DMS53 (cell line): Measurements from ENCODE around the gene ACTR1B.
"Not testable (repeated sequence)": the region's sequence is repeated elsewhere in the genome, so short reads cannot be mapped to it uniquely, and the experiment has no call there.

Experiments used
- DNase-seq: peaks from one replicate; lab custom pipeline; 2025; lab: John Stamatoyannopoulos, UW

Gene ACTR1B

DNA sequence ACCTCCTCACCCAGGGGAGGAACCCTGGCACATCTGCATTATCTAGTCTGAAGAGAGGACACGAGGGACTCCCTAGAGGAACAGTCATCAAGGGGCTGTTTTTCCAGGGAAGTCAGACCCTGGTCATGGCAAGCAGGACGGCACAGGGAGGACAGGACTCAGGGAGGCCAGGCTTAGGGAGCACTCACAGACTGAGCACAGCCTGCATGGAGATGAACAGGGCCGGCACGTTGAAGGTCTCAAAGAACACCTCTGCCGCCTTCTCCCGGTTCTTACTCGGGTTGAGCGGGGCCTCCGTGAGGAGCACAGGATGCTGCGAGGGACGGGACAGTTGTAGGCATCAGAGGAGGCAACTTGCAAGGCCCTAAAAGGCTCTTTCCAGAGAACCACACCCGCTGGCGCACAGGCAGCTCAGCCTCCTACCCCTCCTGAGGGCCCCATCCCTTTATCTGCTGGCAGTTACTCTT, 5.1 kb downstream of the ACTR1B start:
- DNase-seq, result no peak

DNA sequence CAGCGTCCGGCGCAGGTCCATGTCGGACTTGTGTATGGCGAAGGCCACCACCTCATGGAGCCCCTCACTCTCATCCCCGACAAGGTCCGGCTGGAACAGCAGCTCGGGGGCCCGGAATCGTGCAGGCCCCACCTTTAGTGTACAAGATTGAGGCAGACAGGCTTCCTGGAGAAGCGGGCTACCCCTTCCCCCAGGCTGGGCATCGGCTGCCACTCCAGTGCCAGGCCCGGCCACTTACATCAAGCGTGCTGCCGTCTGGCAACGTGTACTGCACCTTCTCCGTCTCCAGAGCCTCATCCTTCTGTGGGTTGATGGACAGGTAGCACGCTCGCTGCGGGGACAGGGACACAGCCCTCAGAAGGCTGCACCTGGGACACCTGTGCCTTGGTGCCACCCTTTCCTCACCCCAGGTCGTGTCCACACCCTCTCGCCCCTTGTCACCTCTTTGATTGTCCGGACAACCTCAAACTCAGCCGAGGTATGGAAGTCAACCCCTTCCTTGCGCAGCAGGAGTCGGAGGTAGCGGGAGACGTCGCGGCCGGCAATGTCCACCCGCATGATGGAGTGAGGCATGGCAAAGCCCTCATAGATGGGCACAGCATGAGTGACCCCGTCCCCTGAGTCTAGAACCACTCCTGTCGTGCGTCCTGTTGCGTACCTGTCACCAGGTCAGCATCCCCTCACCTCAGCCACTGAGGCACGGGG, 5.7 kb downstream of the ACTR1B start:
- no peak for DNase-seq

DNA sequence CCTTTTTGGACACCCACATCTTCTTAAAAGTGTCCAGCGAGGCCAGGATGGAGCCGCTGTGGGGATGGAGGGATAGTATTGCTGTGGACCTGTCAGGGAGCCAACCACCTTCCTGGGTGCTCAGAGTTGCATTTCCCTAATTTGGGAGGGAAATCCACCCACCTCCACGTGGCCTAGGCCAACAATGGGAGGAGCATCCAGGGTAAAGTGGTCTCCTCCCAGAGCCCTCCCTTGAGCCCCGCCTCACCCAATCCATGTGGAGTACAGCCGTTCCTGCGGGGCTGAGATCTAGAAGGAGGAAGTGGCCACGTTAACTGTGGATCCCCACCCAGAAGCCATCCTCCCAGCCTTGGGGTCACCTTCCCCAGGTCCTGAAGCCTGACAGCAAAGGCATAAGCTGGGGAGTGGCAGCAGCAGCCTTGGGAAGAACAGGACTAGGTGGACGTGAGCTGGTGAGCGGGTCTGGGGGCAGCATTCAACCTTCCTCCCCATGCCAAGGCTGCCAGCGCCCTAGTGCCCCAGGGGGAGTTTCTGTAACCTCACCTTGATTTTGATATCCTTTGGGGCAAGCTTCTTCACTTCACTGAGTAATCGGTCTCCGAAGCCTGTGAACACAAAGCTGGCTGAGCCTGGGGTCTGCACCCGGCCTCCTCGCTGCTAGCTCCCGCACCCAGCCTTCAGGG, 6.8 kb downstream of the ACTR1B start:
- no peak for DNase-seq

DNA sequence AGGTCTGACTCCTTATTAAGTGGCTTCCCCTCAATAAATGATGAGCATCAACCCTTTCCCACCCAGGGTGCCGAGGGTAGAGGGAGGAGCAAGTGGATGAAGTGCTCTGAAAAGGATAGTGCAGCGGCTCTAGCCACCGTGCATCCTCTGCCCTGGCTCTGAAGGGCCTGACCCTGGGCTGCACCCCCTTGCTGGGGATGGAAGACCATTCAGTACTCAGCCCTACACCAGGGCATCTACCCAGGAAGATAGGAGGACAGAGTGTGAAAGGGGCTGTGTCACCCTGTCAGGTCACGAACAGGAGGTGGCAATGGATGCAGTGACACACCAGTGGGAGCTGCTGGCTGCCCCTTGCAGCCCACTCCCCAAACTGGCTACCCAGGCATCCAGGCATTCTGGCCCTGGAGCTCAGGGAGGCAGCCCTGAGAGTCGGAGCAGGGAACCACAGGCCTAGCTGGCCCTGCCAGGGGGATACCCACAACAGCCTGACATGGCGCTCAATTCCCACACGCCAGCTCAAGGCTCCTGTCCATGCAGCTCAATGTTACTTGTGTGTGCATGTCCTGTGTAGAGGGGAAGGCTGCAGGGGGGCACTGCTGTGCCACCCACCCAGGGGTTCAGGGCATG, 7.6 kb downstream of the ACTR1B start:
- DNase-seq, result no peak

DNA sequence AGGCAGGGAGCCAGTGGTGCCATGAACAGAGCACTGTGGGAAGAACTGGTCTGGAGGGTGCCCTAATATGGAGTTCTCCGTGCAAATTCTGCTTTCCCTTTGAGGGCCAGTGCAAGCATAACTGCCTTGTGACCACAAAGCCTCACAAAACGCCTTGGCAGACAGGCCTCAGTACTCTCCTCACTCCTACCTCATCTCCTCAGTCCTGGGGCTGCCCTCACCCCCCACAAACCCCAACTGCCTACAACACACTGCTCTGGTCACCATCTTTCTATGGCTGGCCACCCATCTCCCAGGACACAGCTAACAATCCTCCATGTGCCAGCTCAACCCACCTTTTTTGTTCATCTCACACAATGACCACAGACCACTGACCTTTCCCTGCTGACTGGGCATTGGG, 9.1 kb downstream of the ACTR1B start:
- DNase-seq, result no peak

DNA sequence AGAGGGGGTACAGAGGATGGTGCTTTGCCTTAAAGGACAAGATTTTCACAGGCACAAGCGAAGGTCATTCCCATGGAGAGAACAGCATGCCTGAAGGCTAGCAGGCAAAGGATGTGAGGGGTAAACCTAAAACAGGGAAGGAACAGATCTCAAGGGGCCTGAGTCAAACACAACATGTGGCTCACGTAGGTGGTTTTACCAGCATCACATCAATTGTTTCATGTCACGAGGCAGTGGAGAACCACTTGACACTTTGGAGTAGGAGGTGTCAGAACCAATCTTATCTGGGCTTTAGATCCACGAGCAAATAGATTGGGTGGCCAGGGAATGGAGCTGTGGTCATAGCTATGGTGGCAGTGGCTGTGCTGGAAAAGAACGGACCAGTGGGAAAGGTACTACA, 9.5 kb downstream of the ACTR1B start:
- DNase-seq, result no peak

DNA sequence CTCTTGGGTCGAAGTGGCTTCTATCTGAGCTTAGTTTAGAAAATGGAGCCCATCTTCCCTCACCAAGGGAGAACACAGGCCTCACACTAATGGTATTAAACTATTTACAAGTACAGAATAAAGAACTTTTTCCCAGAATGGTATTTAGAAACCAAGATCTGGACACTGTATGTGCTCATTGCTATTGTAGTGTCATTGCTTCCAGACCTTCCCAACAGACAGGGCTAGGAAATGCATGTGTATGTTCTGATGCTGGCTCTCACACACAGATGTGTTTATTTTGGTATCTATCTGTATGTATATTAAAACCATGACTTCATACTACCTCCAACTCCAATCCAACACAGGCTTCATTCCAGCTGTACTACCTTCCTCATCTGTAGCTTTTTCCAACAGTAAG, 10.0 kb downstream of the ACTR1B start:
- DNase-seq, result no peak

DNA sequence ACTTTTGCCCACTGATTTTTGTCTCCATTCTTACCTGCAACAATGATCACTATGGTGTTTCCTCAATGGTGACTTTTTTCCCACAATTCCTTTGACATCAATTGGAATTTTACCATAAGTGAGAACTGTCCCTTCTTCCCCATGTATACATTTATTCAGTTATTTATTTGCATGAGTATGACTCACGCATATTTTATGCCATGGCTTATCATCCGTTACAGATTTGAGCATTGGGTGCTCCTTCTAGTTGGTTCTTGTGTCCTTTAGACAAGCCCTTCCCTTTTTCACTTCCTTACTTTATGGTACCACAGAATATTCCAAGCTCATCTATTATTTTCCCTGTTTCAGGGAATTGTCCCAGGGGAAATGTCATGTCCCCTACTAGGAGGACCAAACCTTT, 10.4 kb downstream of the ACTR1B start:
- no peak for DNase-seq

DNA sequence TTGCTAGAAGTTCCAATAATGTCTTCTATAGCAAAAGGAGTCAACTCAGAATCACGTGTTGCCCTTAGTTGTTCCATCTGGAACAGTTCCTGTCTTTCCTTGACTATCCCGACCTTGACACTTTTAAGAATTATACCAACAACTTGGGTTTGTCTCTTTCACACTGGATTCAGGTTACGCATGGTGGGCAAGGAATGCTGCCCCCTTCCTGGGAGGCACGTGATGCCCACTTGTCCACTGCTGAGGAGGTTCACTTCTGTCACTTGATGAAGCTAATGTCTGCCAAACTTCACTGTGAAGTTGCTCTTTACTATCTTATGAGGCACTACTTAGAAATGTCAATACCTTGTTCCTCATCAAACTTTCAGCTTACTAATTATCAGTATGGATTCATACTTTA, 12.7 kb downstream of the ACTR1B start:
- DNase-seq, result no peak

DNA sequence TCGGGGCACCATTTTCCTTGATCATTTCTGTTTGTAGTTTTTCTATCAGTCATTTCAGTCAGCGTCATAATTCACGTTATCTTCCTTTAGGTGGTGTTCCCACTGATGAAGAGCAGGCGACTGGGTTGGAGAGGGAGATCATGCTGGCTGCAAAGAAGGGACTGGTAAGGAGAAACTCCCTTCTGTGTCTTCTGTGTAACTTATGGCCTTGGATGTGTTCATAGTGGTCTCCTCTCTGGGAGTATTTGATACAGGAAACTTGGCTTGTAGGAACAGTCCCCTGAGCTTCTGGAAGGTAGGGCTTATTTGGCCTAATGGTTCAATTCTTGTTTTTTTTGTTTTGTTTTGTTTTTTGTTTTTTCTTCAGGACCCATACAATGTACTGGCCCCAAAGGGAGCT, 16.9 kb downstream of the ACTR1B start:
- no peak for DNase-seq

DNA sequence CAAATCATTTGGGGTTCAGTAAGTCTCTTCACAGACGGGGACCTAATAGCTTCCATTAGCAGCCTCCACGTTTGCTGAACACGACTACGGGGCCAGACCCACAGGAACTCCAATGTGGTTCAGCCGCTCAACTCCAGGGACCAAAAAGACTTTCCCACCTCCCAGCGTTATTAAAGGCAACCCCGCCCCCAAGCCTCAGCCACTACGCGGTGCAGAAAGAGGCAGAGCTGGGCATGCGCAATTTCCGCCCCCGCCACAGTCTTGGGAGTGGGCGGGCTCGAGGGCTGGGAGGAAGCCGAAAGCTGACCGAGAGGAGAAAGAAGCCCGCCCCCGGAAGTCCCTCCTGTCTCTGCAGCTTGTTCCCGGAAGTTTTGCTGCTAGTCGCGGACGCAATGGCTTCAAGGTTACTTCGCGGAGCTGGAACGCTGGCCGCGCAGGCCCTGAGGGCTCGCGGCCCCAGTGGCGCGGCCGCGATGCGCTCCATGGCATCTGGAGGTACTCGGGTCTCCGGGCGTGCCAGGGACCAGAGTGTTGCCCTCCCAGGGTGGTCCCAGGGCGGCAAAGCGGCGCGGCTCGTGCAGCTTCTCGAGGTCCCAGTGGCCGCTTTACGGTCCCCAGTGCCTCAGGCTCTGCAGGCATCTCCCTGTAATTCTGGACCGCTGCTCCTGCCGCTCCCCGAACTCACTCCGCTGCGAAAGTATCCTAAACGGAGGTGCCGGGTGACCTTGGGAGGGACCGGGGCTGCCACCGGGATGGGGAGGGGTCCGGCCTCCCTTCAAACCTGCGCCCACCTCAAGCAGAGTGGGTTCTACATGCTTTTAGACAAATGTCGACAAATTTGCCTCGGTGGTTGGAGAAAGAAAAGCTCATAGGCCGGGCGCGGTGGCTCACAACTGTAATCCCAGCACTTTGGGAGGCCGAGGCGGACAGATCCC, 17.9 kb downstream of the ACTR1B start, which contains the start of gene COX5B:
TSS of gene COX5B (plus strand) at position 368 of the 935 bp plus-strand sequence. CDS start at position 393, 25 bp downstream.
- peak; percentile 100 for DNase-seq

DNA sequence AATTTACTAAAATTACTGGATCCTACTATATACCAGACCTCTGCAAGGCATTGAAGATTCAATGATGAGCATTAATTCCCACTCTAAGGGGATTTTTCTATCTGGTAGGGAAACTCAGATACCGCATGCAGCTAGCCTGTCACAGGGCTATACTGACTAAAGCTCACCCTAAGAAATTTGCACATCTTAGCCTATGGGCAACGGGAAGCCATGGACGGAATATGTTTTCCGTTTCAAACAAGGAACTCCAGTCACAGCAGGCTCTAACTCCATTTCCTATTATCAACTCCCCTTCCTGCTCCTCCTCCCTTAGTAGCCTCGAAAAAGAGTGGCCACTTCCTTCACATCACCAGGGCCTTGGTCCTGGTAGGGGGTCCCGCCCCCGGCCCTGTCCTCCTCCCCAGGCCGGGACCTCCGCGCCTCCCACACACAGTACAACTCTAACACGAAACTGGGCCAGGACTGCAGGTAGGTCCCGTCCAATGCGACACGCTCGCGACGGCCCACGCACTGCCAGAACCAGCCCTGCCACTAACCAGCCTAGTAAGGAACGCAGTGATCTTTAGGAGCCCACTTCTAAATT, 18.6 kb downstream of the ACTR1B start:
- peak; percentile 86 for DNase-seq

DNA sequence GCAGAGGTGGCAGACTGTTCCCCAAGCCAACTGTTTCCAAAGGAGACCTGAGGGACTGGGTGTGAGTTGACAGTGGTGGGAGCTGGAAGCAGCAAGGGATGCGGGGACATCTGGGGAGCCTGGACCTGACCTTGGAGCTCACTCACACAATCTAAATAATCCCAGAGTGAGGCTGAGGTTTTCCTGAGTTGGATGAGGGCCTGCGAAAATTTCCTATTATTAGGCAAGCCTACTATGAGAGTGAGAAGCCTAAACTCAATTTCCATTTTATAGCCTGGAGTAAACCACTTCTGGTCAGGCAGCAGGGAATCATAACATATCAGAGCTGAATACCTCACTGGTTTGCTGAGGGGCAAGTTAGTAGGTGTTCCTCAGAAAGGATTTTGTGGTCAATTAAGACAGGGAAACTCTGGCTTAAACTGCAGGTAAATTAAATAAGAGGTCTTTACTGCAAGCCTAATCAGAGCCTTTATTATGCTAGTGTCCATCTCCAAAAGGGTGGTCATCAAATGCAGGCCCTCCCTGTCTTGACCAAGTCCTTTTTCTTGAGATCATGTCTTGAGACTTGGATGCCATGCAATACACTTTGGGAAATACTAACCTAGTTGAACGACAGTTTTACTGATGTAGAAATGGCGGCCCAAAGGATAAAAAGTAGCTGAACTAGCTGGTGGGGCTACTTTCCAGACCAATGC, 19.7 kb downstream of the ACTR1B start:
- DNase-seq, result no peak

DNA sequence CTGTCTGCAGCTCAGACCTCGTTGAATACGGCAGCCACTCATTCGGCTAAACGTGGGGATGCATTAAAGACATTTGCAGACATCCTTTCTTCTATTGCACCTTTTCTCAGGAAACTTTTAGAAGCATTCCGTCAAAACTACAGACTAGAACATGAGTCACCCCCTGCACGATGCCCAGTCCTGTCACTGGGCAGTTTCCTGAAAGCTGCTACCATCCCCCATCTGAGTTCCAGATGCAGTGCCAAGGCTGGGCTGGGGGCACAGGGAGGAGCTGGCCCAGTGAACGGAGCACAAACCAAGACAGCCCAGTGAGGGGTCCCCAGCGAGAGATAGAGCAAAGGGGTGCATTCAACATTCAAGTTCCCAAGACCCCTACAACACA, 37.8 kb downstream of the ACTR1B start:
- DNase-seq, result not testable (repeated sequence)

DNA sequence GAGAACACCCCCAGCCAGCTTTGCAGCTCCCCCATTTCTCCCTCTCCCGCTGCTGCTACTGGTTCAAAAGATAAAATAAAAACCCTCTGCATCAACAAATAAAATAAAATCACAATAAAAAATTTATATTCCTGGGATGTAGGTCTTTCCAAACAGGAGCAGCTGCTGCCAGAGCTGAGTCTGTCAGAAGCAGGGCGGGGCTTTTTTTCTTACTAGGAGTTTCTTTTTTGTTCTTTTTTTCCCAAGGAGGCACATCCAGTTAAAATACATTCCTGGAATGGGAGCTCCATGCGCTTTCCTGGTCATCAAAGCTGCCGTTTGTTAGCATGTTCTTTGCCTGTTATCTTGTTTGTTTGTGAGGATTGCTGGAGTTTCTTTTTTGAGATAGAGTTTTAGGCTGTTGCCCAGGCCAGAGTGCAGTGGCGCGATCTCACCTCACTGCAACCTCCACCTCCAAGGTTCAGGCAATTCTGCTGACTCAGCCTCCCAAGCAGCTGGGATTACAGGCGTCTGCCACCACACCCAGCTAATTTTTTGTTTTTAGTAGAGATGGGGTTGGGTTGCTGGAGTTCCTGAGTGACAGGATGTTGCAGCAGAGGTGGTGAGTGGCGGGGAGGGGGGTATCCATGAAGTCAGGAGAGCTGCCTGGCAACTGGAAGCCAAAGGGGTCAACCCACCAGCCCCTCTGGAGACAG, 38.3 kb downstream of the ACTR1B start:
- DNase-seq, result not testable (repeated sequence)

DNA sequence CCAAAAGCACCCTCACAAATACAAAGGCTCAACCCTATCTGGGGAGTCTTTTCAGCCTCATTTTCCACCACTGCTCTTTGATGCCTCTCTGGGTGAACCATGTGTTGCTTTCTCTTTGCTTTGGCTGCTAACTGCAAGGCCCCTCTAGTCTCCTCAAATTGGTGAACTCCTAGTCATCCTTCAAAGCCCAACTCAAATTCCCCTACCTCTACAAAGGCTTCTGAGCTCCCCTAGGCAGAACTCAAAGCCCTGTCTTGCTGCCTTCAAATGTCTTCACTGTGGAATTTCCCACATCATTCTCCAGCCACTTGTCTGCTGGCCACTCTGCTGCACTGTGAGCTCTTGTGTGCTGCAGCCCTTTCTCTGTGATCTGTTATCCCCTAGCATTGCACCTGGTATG, 40.9 kb downstream of the ACTR1B start:
- DNase-seq, result peak; percentile 47

DNA sequence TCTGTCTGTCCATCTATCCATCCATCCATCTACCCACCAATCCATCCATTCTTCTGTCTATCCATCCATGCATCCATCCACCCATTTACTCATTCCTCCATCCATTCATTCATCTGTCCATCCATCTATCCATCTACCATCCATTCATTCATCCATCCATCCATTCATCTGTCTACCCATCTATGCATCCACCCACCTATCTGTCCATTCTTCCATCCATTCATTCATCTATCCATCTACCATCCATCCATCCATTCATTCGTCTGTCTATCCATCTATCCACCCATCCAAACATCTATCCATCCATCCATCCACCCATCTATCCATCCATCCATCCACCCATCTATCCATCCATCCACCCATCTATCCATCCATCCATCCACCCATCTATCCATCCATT, 43.4 kb downstream of the ACTR1B start:
- DNase-seq, result not testable (repeated sequence)

DNA sequence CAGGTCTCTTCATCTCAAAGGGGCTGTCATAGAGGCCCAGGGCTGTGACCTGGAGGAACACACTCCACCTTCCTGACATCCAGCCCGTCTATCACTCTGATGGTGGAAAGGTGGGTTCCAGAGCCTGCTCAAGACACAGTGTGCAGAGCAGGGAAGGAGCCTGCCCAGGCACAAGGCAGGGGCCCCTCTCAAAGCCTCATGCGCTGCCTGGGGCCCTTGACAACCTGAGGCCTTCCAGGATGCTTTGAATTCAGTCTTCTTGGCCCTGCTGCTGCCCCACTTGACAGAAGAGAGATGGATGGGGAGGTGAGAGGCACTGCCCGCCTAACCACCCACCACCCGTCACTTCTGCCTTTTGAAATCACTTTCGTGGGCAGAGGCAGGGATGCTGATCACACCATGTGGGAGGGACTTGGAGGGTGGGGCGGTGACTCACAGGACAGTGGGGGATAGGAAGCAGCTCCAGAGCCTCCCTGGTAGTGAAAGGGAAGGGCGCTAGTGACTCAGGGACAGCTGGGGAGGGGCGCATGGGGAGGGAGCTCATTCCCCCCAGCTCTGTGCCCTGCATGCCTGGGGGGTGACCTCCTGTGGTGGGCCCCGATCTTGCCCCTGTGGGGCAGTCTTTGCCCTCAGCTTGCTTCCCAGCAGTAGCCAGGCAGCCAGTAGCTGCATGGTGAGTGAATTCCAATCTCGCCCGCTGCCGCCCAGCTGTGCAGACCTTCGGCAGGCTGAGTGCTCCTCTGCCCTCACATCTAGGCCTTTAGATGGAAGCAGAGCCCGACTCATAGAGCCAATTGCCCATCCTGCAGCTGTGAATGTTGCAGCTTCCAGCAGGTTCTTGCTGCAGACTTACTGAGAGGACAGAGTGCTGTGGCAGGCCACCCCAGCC, 44.7 kb downstream of the ACTR1B start:
- not testable (repeated sequence) for DNase-seq

DNA sequence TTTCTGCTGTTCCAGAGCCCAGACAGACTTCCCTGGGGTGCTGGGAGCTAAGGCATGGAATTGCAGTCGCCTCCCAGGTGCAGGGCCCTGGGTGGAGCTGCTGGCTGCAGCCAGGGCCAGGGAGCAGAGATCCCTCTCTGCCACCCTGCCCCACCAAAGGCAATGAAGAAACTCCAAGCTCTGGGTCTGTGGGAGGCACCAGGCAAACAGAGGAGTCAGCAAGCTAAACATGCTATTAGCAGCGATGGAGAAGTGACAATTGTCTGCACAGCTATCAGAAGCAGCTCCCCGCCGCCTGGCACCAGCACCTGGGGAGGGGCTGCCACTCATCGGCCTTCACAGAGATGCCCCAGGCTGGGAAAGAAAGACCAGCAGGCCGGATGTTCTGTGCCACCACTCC, 45.9 kb downstream of the ACTR1B start:
- DNase-seq, result no peak
